ENCODE measurements around the gene QSOX2.

QSOX2 gene

DNA sequence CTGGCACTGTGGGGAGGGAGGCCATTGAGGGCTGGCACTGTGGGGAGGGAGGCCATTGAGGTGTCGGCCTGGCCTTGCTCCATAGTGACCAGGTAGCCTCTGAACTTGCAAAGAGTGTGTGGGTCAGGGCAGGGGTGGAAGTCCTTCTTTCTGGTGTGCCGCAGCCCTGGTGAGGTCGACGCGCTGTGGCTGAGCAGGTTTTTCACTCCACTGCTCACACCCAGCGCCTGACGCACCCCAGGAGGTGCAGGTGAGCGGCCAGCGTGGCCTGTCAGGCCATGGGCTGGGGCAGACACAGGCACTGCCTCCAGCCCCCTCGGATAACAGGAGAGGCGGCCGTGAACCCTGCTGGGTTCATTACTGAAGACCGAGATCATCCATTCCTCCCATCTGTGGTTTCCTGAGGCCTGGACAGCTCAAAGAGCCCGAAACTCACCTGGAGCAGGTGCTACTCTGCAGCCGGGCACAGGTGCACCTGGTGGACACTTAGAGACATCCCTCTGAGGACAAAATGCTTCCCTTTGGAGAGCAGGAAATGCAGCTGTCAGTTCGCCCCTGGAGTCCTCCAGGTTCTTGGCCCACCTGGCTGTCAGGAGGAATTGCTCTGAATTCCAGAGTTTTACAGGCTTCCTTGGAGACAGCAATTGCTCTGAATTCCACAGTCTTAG lies 73.1 kb downstream of the QSOX2 start:
- no peak for DNase-seq (ENCODE audit: low read depth)

- no peak for DNase-seq (ENCODE audit: low read depth)
Measured at GRCh38 chr9:136171801-136172411, 73.7 kb downstream of the QSOX2 start.

GRCh38 chr9:136171009-136171800 lies 74.4 kb downstream of the QSOX2 start:
- DNase-seq (ENCODE audit: low read depth), result no peak

- no peak for DNase-seq (ENCODE audit: low read depth)
Measured at GRCh38 chr9:136170006-136170901, 75.4 kb downstream of the QSOX2 start.

GRCh38 chr9:136169495-136169894 lies 76.1 kb downstream of the QSOX2 start:
- DNase-seq (ENCODE audit: low read depth), result no peak

DNA sequence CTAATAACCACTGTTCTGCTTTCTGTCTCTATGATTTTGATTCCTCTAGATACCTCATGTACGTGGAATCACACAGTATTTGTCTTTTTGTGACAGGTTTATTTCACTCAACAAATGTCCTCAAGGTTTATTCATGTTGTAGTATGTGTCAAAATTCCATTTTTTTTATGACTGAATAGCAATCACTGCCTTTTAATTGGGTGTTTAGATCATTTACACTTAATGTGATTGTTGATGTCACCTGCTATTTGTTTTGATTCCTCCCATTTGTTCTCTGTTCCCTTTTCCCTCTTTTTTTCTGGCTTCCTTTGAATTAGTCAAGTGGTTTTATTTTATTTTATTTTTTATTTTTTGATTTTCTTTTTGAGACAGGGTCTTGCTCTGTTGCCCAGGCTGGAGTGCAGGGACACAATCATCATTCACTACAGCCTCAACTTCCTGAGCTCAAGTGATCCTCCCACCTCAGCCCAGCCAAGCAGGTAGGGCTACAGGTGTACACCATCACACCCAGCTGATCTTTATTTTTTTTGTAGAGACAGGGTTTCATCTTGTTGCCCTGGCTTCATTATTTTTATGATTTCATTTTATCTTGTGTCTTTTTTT lies 82.3 kb downstream of the QSOX2 start:
- no peak for DNase-seq (ENCODE audit: low read depth)

- no peak for DNase-seq (ENCODE audit: low read depth)
Measured at GRCh38 chr9:136160995-136161610, 84.5 kb downstream of the QSOX2 start.

- DNase-seq (ENCODE audit: low read depth), result no peak
Measured at GRCh38 chr9:136160381-136160841, 85.2 kb downstream of the QSOX2 start.

DNA sequence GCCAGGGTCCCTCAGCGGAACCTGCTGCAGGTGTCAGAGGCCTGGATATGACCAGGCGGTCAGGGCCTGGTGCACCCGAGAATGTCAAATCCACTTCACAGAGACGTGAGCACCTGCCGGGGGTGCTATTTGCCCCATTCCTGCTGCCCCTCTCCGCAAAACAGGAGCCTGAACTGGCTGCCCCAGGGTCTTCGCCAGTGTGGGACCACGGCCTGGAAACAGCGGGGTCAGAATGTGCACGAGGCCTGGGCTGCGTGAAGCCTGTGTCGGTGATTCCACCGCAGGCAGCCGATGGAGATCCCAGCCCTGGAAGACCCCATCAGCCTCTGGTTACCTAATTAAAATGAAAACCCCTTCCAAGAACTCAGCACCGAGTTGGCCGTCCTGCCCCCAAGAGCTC lies 85.8 kb downstream of the QSOX2 start:
- no peak for DNase-seq (ENCODE audit: low read depth)

DNA sequence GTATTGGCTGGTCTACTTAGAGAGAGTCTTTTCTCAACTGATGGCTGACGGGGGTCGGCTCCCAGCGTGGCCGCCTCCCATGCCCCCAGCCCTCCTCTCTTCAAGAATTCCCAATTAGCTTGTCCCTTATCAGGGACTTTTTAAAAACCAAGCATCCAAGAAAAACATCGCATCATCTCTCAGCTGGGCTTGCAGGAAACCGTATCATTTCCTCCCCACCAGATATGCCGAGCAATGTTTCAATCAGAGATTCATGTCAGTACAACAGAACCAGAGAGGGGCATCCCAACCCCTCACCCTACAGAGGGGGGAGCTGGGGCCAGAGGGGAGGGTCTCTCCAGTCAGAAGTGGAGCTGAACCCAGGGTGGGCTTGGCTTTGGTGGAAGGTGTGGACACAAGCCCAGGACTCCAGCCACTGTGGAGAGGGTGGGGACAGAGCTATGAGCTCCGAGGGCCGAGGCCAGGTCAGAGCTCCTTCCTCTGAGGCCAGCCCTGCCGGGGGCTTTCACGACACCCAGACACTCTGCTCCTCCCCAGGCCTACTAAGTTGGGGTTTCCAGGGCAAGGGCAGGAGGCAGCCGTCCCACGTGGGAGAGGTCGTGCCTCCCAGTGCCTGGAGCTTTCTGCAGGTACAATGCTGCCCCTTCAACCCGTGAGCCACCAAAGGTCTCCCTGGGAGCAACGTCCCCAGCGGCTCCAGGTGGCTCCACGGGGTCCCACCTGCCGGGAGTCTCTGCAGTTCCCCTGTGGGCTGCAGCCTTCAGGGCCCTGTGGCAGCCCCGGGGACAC lies 87.9 kb downstream of the QSOX2 start:
- DNase-seq (ENCODE audit: low read depth), result no peak

Data from HS-27A (cell line).